HepG2 (cell line): ENCODE measurements around the gene DDX39B. TPM values are rescaled to one million over a fixed set of nuclear protein-coding genes. Genes with fewer than 3 reads are reported as not detected.

Experiments
- CSRNP1 ChIP-seq: sonication (generic); formaldehyde crosslinking; IDR thresholded peaks from 2 replicates; pipeline ENCODE4 v1.8.1; 2023; ENCODE audit warnings: mild to moderate bottlenecking, missing genetic modification reagents
- HNRNPL ChIP-seq: fragments of 200-400 bp; formaldehyde crosslinking; IDR thresholded peaks from 2 replicates; pipeline ENCODE4 v1.6.1; 2017; ENCODE audit warnings: mild to moderate bottlenecking, low read depth, low read length
- HOXA9 ChIP-seq: sonication (generic); formaldehyde crosslinking; IDR thresholded peaks from 2 replicates; pipeline ENCODE4 v1.8.1; 2022; ENCODE audit warnings: missing genetic modification reagents, mild to moderate bottlenecking, moderate library complexity, borderline replicate concordance
- IRF2 ChIP-seq: IDR thresholded peaks from 2 replicates; pipeline ENCODE4 v1.6.1; 2018; ENCODE audit warnings: missing genetic modification reagents, missing compliant biosample characterization
- MATR3 ChIP-seq: sonication (generic); formaldehyde crosslinking; IDR thresholded peaks from 2 replicates; pipeline ENCODE4 v1.4.0; 2020; ENCODE audit warnings: missing genetic modification reagents
- NR1H2 ChIP-seq: sonication (generic); formaldehyde crosslinking; IDR thresholded peaks from 2 replicates; pipeline ENCODE4 v1.8.1; 2022; ENCODE audit warnings: low read depth, missing genetic modification reagents, borderline replicate concordance
- POLR2AphosphoS5 ChIP-seq: IDR thresholded peaks from 2 replicates; pipeline ENCODE4 v1.6.1; 2012; ENCODE audit warnings: low read depth, low read length
- RARA ChIP-seq: IDR thresholded peaks from 2 replicates; pipeline ENCODE4 v1.6.1; 2016; ENCODE audit warnings: missing genetic modification reagents, missing compliant biosample characterization
- RXRA ChIP-seq: sonication (generic); formaldehyde crosslinking; IDR thresholded peaks from 2 replicates; pipeline ENCODE4 v1.5.1; 2020; ENCODE audit warnings: missing genetic modification reagents
- TEAD3 ChIP-seq: optimal IDR thresholded peaks from 2 replicates; pipeline ENCODE3; 2016; ENCODE audit warnings: borderline replicate concordance
- ZBTB26 ChIP-seq: IDR thresholded peaks from 2 replicates; pipeline ENCODE4 v1.6.1; 2016; ENCODE audit warnings: missing compliant biosample characterization, missing genetic modification reagents, borderline replicate concordance
- ZC3H13 ChIP-seq: sonication (generic); formaldehyde crosslinking; IDR thresholded peaks from 2 replicates; pipeline ENCODE4 v1.8.1; 2023; ENCODE audit warnings: mild to moderate bottlenecking, missing genetic modification reagents, moderate library complexity
- ZFY ChIP-seq: sonication (generic); formaldehyde crosslinking; IDR thresholded peaks from 2 replicates; pipeline ENCODE4 v1.4.0; 2020; ENCODE audit warnings: missing genetic modification reagents
- ZMAT5 ChIP-seq: sonication (generic); formaldehyde crosslinking; IDR thresholded peaks from 2 replicates; pipeline ENCODE4 v1.5.0; 2020; ENCODE audit warnings: mild to moderate bottlenecking, low read depth, missing genetic modification reagents, borderline replicate concordance
- ZNF235 ChIP-seq: sonication (generic); formaldehyde crosslinking; IDR thresholded peaks from 2 replicates; pipeline ENCODE4 v1.8.1; 2023; ENCODE audit warnings: mild to moderate bottlenecking, missing genetic modification reagents, borderline replicate concordance
- ZNF468 ChIP-seq: sonication (generic); formaldehyde crosslinking; IDR thresholded peaks from 2 replicates; pipeline ENCODE4 v1.8.0; 2022; ENCODE audit warnings: mild to moderate bottlenecking, moderate library complexity, missing genetic modification reagents
- ZNF776 ChIP-seq: sonication (generic); formaldehyde crosslinking; IDR thresholded peaks from 2 replicates; pipeline ENCODE4 v1.4.0; 2020; ENCODE audit warnings: mild to moderate bottlenecking, missing genetic modification reagents
- polyA plus RNA-seq, 8 experiments: library from polyadenylated mRNA; depleted of rRNA in 3 of 8; stranded (reverse) in 7 of 8; unstranded in 1 of 8; fragments of >200 nt; fragmentation: Illumina TruSeq in 4 of 8; extraction: Trizol in 4 of 8; gene quantifications; 2 replicates each; pipeline versions ENCODE4 v1.2.1 to v1.2.3, GENCODE V29; 2011 to 2016; ENCODE audit warnings: low read depth in 4 of 8, missing spikeins in 1 of 8, mixed read lengths in 1 of 8; ENCODE audit not compliant: insufficient read depth in 1 of 8
- total RNA-seq, 5 experiments: library from RNA; depleted of rRNA; stranded (reverse); fragments of >200 nt; fragmentation: Illumina TruSeq; extraction: Trizol; gene quantifications; 2 replicates each; pipeline ENCODE4 v1.2.3, GENCODE V29; 2016; ENCODE audit warnings: low read depth in 1 of 5
- TF ChIP-seq, protein P1 (sequence below): IDR thresholded peaks from 2 replicates; pipeline ENCODE4 v1.6.1; 2016; ENCODE audit warnings: mild to moderate bottlenecking, missing biosample characterization, missing genetic modification reagents
- TF ChIP-seq, protein P2 (sequence below): sonication (generic); formaldehyde crosslinking; IDR thresholded peaks from 2 replicates; pipeline ENCODE4 v1.9.0; 2022; ENCODE audit warnings: low read depth, missing genetic modification reagents
- TF ChIP-seq, protein P3 (sequence below): sonication (generic); formaldehyde crosslinking; IDR thresholded peaks from 2 replicates; pipeline ENCODE4 v1.4.0; 2020; ENCODE audit warnings: low read depth, missing genetic modification reagents

Gene DDX39B
- total and polyA plus RNA-seq, 2 of the 13 experiments (the other 11 are each of a cell fraction or from before 2014, with no cell fraction given): 570 to 678 TPM

DNA sequence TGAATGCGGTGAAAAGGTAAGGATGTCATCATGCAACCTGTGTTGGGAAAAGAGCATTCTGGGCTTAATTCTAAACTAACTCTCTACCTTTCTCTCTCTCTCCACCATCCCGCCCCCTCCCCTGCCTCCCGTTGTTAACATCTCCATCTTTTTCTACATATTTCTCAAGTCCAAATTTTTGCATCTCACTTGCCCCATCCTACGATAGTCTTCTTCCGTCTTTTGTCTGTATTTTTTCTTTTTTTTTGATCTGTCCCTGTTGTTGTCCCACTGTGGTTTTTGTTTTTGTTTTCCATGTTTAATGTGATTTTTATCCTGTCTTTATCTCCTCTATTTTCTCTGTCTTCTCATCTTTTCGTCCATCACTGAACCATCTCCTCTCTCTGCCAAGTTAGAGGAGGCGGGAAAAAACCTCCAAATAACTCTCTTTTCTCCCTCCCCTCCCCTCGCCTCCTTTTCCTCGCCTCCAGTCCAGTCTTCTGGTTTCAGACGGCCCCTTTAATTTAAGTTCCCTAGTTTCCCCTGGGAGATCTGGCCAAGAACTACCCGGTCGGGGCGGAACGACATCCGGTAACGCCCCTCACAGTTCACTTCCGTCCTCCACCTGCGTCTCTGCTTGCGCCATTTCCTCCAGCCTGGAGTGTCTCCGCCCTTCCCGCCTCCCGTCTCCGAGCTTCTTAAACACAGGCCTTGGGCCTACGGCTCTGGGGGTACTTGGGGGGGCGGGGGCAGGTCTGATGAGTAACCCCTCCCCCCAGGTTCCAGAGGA lies 5.3 kb upstream of the DDX39B start, which contains the start of gene NFKBIL1 (continued):
- TF ChIP-seq ZBTB26 (CRISPR knock-in tag) (0 out of 2 replicates have a peak, but pooled peaks have one; percentile 41), ZNF776 (no peak), RARA (0 out of 2 replicates have a peak, but pooled peaks have one; percentile 32), ZMAT5 (CRISPR knock-in tag) (no peak), ZFY (CRISPR knock-in tag) (peak; percentile 92), TEAD3 (CRISPR knock-in tag) (peak; percentile 42), ZNF468 (CRISPR knock-in tag) (no peak), HOXA9 (CRISPR knock-in tag) (0 out of 2 replicates have a peak, but pooled peaks have one; percentile 41), IRF2 (CRISPR knock-in tag) (peak; percentile 86), MATR3 (CRISPR knock-in tag) (no peak), HNRNPL (no peak), POLR2AphosphoS5 (peak; percentile 89), ZC3H13 (peak; percentile 71; the same call in 1 of the 2 replicates), RXRA (CRISPR knock-in tag) (peak; percentile 60; the same call in 1 of the 2 replicates), CSRNP1 (CRISPR knock-in tag) (0 out of 2 replicates have a peak, but pooled peaks have one; percentile 28), NR1H2 (CRISPR knock-in tag) (no peak), ZNF235 (CRISPR knock-in tag) (no peak)
- TF ChIP-seq, protein P1, sequence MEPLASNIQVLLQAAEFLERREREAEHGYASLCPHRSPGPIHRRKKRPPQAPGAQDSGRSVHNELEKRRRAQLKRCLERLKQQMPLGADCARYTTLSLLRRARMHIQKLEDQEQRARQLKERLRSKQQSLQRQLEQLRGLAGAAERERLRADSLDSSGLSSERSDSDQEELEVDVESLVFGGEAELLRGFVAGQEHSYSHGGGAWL: 0 out of 2 replicates have a peak, but pooled peaks have one; percentile 33
- TF ChIP-seq, protein P2, sequence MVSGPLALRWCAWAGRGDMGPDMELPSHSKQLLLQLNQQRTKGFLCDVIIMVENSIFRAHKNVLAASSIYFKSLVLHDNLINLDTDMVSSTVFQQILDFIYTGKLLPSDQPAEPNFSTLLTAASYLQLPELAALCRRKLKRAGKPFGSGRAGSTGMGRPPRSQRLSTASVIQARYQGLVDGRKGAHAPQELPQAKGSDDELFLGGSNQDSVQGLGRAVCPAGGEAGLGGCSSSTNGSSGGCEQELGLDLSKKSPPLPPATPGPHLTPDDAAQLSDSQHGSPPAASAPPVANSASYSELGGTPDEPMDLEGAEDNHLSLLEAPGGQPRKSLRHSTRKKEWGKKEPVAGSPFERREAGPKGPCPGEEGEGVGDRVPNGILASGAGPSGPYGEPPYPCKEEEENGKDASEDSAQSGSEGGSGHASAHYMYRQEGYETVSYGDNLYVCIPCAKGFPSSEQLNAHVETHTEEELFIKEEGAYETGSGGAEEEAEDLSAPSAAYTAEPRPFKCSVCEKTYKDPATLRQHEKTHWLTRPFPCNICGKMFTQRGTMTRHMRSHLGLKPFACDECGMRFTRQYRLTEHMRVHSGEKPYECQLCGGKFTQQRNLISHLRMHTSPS (CRISPR knock-in tag): no peak
- TF ChIP-seq, protein P3, sequence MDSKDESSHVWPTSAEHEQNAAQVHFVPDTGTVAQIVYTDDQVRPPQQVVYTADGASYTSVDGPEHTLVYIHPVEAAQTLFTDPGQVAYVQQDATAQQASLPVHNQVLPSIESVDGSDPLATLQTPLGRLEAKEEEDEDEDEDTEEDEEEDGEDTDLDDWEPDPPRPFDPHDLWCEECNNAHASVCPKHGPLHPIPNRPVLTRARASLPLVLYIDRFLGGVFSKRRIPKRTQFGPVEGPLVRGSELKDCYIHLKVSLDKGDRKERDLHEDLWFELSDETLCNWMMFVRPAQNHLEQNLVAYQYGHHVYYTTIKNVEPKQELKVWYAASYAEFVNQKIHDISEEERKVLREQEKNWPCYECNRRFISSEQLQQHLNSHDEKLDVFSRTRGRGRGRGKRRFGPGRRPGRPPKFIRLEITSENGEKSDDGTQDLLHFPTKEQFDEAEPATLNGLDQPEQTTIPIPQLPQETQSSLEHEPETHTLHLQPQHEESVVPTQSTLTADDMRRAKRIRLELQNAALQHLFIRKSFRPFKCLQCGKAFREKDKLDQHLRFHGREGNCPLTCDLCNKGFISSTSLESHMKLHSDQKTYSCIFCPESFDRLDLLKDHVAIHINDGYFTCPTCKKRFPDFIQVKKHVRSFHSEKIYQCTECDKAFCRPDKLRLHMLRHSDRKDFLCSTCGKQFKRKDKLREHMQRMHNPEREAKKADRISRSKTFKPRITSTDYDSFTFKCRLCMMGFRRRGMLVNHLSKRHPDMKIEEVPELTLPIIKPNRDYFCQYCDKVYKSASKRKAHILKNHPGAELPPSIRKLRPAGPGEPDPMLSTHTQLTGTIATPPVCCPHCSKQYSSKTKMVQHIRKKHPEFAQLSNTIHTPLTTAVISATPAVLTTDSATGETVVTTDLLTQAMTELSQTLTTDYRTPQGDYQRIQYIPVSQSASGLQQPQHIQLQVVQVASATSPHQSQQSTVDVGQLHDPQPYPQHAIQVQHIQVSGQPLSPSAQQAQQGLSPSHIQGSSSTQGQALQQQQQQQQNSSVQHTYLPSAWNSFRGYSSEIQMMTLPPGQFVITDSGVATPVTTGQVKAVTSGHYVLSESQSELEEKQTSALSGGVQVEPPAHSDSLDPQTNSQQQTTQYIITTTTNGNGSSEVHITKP (CRISPR knock-in tag): peak; percentile 37; the same call in 1 of the 2 replicates
